ENCODE results near the gene PPP1R1B. TPM values are rescaled to one million over a fixed set of nuclear protein-coding genes. Genes with fewer than 3 reads are reported as not detected.

PPP1R1B gene
- total and polyA plus RNA-seq, 12 donors = 0.28 to 2.1 (median 0.66) TPM; not detected in 1

DNA sequence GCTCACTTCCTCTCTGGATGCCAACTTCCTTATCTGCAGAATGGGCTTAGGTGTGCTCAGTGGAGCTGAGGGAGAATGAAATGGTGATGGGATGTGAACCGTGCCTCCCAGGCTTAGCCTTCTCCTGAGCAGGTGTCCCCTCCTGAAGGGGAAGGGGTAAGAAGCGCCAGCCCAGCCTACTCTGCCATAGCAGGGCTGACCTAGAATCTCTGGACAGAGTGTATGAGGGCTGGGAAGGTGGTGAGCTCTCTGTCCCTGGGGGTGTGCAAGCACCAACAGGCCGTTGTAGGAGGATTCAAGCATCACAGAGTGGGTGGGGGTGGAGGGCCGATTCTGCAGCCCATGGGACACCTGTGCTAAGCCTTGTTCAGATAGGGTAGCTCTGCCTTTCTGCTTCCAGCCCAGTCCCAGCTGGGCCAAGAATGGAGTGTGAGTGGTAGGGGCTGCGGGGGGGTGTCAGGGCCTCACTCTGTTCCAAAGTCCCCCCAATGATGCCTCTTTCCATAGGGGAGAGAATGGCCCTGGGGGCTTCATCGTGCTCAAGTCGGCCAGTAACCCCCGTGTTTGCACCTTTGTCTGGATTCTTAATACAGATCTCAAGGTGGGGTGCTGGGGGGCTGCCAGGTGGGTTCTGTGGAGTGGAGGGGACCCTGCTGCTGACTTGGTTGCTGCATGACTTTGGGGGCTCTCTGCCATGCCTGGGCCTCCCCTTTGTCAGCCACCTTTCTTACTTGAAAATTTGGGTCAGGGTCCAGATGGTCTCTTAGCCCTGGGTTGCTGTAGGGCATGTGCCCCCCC is 35.2 kb downstream of the PPP1R1B start:
- no peak for ATAC-seq
- peaks cover 0 to 14% (median 0%) of the 10 kb centered on the region in 7 donors for H3K27me3 ChIP-seq
- WGBS, 2 donors = 84 to 85% methylated on average over 8 of the region's 8 CpGs
- TF ChIP-seq CTCF (IDR thresholded peaks at IDR 0.05) = no peak
- DNase-seq = no peak
- no peak overlapping the region for H3K4me3 ChIP-seq
- peaks cover 38 to 85% (median 77%) of the 10 kb centered on the region in 9 donors for H3K4me1 ChIP-seq
- H3K9me3 ChIP-seq = no peaks in the 10 kb centered on the region
- intact Hi-C loops (cut with DNase I) = no loop called here
- H3K27ac ChIP-seq = peak overlapping the region in 9 of 10 donors; percentile 72 to 98 (median 92)
- peaks cover 0 to 57% (median 5%) of the 10 kb centered on the region in 9 donors for H3K36me3 ChIP-seq

DNA sequence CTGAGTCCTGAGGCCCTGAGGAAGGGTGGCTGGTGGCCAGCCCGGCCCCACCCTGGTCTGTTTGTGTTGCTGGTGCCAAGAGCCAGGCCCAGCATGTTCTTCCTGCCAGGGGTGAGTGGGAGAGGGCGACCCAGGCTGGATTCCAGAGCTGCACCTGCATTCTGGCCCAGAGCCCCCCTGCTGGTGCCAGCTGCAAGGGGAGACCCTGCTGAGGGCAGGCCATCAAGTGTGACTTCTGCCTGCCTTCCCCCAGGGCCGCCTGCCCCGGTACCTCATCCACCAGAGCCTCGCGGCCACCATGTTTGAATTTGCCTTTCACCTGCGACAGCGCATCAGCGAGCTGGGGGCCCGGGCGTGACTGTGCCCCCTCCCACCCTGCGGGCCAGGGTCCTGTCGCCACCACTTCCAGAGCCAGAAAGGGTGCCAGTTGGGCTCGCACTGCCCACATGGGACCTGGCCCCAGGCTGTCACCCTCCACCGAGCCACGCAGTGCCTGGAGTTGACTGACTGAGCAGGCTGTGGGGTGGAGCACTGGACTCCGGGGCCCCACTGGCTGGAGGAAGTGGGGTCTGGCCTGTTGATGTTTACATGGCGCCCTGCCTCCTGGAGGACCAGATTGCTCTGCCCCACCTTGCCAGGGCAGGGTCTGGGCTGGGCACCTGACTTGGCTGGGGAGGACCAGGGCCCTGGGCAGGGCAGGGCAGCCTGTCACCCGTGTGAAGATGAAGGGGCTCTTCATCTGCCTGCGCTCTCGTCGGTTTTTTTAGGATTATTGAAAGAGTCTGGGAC is 36.0 kb downstream of the PPP1R1B start:
- Histone ChIP-seq H3K9me3 (no peaks in the 10 kb centered on the region), H3K36me3 (peaks cover 0 to 50% (median 5%) of the 10 kb centered on the region in 9 donors), H3K4me3 (no peak overlapping the region), H3K27me3 (peaks cover 0 to 22% (median 0%) of the 10 kb centered on the region in 7 donors), H3K4me1 (peaks cover 41 to 90% (median 80%) of the 10 kb centered on the region in 9 donors), H3K27ac (peak overlapping the region in 9 of 10 donors; percentile 90 to 98 (median 94))
- DNase-seq = peak in 1 of 2 donors; percentile 44
- TF ChIP-seq CTCF (IDR thresholded peaks at IDR 0.05) = no peak
- WGBS, 2 donors = 73 to 74% methylated on average over 22 of the region's 22 CpGs
- intact Hi-C loops (cut with DNase I) = no loop called here
- no peak for ATAC-seq

DNA sequence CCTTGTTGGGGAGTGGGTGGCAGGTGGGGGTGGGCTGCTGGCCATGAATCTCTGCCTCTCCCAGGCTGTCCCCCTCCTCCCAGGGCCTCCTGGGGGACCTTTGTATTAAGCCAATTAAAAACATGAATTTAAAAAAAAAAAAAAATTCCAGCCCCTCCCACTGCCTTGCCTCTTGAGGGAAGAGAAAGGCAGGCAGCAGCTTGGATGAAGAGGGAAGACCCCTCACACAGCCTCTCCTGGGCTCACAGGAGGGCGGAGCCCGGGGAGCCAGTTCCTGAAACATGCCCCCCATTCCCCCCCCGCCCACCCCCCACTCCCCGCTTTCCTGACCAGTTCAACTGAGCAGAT is 36.6 kb downstream of the PPP1R1B start:
- Histone ChIP-seq H3K27ac (peak overlapping the region in 9 of 10 donors; percentile 90 to 98 (median 94)), H3K27me3 (peaks cover 0 to 27% (median 0%) of the 10 kb centered on the region in 7 donors), H3K4me3 (peak overlapping the region in 7 of 10 donors; percentile 26 to 77 (median 63)), H3K9me3 (no peaks in the 10 kb centered on the region), H3K4me1 (peaks cover 41 to 90% (median 80%) of the 10 kb centered on the region in 9 donors), H3K36me3 (peaks cover 0 to 44% (median 5%) of the 10 kb centered on the region in 9 donors)
- DNase-seq (no peak), ATAC-seq (no peak)
- no peak for TF ChIP-seq CTCF (IDR thresholded peaks at IDR 0.05)
- 59 to 60% methylated on average over 4 of the region's 4 CpGs for WGBS, 2 donors
- intact Hi-C loops (cut with DNase I) = no loop called here
